ENCODE results near the gene RASSF8. TPM values are rescaled to one million over a fixed set of nuclear protein-coding genes. Genes with fewer than 3 reads are reported as not detected.
A peak's percentile ranks its signal among the peaks of the same experiment; 100 is the strongest.

RASSF8 gene
- total RNA-seq, 6 donors from 2014 or later: 23.0 to 78.5 (median 60.7) TPM

GRCh38 chr12:26124446-26125399 is 166.2 kb downstream of the RASSF8 start, which contains the start of gene BHLHE41:
Gene BHLHE41, minus strand, starts transcription at chr12:26125037. Its CDS starts 258 bp downstream, at chr12:26124779.
- Histone ChIP-seq H3K9me3 (no peaks in the 10 kb centered on the region), H3K36me3 (no peaks in the 10 kb centered on the region), H3K4me3 (peak within 1 kb of the TSS; percentile 33 to 58 (median 52)), H3K4me1 (peaks cover 33 to 57% (median 43%) of the 10 kb centered on the region in 4 donors), H3K27ac (peak within 1 kb of the TSS; percentile 57 to 91 (median 82)), H3K27me3 (peaks cover 0 to 48% (median 28%) of the 10 kb centered on the region in 4 donors)
- ATAC-seq (ENCODE audit: low FRiP score in 2 of 2) (peak; percentile 51 to 64), DNase-seq (peak; percentile 51 to 93)
- 4 to 5% methylated on average over 37 to 38 of the region's 54 CpGs for WGBS, 2 donors
- no peak for TF ChIP-seq CTCF (IDR thresholded peaks at IDR 0.05)
- peak in 2 of 4 donors; percentile 48 to 78 for TF ChIP-seq POLR2A (IDR thresholded peaks at IDR 0.05)
- peak in 1 of 4 donors; percentile 37 for TF ChIP-seq EP300 (IDR thresholded peaks at IDR 0.05)
- peak in 1 of 2 donors; percentile 80 for TF ChIP-seq POLR2AphosphoS5 (IDR thresholded peaks at IDR 0.05)

DNA sequence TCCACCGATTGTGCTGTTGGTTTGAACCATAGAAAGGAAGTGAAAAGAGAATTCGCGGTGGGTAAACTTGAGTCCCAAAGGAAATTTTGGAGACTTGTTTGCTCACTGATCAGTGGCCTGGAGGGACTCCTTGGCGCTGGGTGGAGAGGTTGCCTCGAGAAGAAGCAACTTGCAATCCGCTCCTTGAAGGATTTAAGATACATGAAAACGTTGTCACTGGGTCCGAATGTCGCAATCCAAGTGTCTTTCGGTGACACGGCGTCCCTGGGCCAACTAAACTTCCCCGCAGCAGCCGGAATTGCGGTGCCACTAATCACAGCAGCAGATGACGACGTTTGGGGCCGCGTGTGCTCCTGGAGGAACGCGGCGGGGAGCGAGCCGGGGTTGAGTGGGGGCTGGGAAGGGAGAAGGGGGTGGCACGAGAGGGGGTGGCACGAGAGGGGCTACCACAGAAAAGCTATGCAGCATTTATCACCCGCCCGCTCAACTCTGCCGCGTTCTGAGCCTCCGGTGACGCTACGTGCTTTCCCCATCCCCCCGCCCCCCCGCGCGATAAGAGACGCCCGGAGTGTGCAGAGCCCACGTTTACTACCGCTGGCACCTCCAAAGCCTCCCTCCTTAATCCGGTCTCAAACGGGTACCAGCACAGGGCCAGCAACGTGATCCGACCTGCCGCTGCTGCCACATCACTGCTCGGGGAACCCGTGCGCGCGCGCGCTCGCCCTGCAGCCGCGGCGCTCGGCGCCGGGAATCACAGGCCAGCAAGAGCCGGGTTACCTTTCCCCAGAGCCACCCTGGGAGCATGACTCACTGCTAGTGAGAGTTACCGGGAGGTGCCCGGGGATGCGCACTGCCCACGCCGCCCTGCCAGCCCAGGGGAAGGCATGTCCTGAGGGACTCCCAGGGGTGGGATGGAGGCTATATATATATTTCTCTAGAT is 167.2 kb downstream of the RASSF8 start:
- no peaks in the 10 kb centered on the region for H3K36me3 ChIP-seq

DNA sequence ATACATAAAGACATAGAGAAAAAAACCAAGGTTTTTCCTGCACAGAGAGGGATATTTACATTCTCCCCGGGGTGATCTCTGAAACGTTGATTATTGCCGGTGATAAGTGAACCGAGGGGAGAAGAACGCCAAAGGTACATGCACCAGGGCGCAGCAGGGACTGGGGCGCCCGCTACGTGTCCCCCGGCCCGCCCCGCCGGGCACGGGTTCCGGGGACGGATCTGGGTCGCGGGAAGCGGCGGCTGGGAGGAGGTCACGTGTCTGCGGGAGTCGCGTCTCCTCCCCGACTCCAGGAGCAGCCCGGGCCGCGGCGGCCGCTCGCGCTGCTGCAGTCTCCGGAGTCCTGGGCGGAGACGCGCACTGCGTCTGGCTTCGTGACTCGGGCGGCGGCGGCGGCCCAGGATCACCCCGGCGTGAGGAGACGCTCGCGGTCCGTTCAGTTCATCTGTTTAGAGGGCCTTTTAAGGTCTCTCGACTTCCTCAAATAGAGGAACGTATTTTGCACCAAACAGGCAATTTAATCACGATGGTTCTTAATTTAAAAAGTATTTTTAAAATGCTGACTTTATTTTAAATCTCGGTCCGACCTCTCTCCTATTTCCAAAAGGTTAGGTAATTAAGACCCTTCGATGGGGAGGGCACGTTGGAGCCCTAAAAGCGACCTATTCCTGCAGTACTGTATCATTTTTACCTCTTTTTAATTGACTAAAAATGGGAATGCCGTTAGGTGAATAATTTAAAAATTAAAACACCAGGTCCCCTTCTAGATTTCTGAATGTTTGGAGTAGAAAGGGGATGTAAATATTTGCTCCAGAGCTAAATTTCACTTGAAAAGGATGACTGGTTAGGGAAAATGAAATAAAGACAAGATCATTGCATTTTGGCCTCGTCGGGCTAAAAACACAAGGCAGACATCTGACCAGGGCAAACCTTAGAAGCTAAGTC is 168.1 kb downstream of the RASSF8 start:
- DNase-seq (peak; percentile 78 to 96), ATAC-seq (ENCODE audit: low FRiP score in 2 of 2) (peak; percentile 80 to 87)
- peaks cover 33 to 53% (median 42%) of the 10 kb centered on the region in 4 donors for H3K4me1 ChIP-seq
- 5% methylated on average over 59 of the region's 60 CpGs for WGBS, 2 donors
- peak overlapping the region; percentile 33 to 58 (median 52) for H3K4me3 ChIP-seq
- H3K27me3 ChIP-seq: peaks cover 0 to 51% (median 26%) of the 10 kb centered on the region in 4 donors
- H3K27ac ChIP-seq: peak overlapping the region; percentile 57 to 91 (median 82)
- no peaks in the 10 kb centered on the region for H3K36me3 ChIP-seq
- TF ChIP-seq CTCF (IDR thresholded peaks at IDR 0.05): no peak
- peak in 1 of 4 donors; percentile 65 for TF ChIP-seq POLR2A (IDR thresholded peaks at IDR 0.05)
- TF ChIP-seq POLR2AphosphoS5 (IDR thresholded peaks at IDR 0.05): peak in 1 of 2 donors; percentile 33
- no peaks in the 10 kb centered on the region for H3K9me3 ChIP-seq

More for the DNA sequence above, 167.2 kb downstream of the RASSF8 start:
- peaks cover 33 to 57% (median 43%) of the 10 kb centered on the region in 4 donors for H3K4me1 ChIP-seq
- no peak for TF ChIP-seq CTCF (IDR thresholded peaks at IDR 0.05)
- no peak for TF ChIP-seq EP300 (IDR thresholded peaks at IDR 0.05)
- peak in 1 of 2 donors; percentile 16 for TF ChIP-seq POLR2AphosphoS5 (IDR thresholded peaks at IDR 0.05)
- TF ChIP-seq POLR2A (IDR thresholded peaks at IDR 0.05): no peak
- H3K27ac ChIP-seq: peak overlapping the region; percentile 57 to 91 (median 82)
- H3K27me3 ChIP-seq: peaks cover 0 to 51% (median 28%) of the 10 kb centered on the region in 4 donors
- H3K9me3 ChIP-seq: no peaks in the 10 kb centered on the region
- peak; percentile 68 to 70 for ATAC-seq (ENCODE audit: low FRiP score in 2 of 2)
- peak; percentile 69 to 93 for DNase-seq
- peak overlapping the region; percentile 33 to 58 (median 52) for H3K4me3 ChIP-seq
- 1 to 2% methylated on average over 32 to 38 of the region's 66 CpGs for WGBS, 2 donors

- WGBS, 2 donors: 58 to 67% methylated on average over 2 of the region's 2 CpGs
- H3K9me3 ChIP-seq: no peaks in the 10 kb centered on the region
- no peak for DNase-seq
- H3K27ac ChIP-seq: no peak overlapping the region
- peaks cover 0 to 45% (median 21%) of the 10 kb centered on the region in 4 donors for H3K27me3 ChIP-seq
- H3K4me3 ChIP-seq: no peak overlapping the region
- TF ChIP-seq POLR2AphosphoS5 (IDR thresholded peaks at IDR 0.05) (no peak), EP300 (IDR thresholded peaks at IDR 0.05) (no peak), CTCF (IDR thresholded peaks at IDR 0.05) (no peak), POLR2A (IDR thresholded peaks at IDR 0.05) (no peak)
- no peak for ATAC-seq (ENCODE audit: low FRiP score in 2 of 2)
- peaks cover 29 to 46% (median 38%) of the 10 kb centered on the region in 4 donors for H3K4me1 ChIP-seq
- H3K36me3 ChIP-seq: no peaks in the 10 kb centered on the region
Measured at GRCh38 chr12:26127404-26127803, 168.9 kb downstream of the RASSF8 start.
